GM18502 (cell line): ENCODE results near the gene SDR39U1.

Source experiments
- ATAC-seq: cut with Tn5 transposase; IDR thresholded peaks from one replicate; pipeline ENCODE4 v1.9.1; 2021; ENCODE audit warnings: mild to moderate bottlenecking; ENCODE audit not compliant: unreplicated experiment, poor library complexity

SDR39U1 gene

GRCh38 chr14:24415421-24416253 is 26.9 kb downstream of the SDR39U1 start:
- no peak for ATAC-seq

GRCh38 chr14:24414732-24415420 is 27.7 kb downstream of the SDR39U1 start:
- ATAC-seq: no peak

- no peak for ATAC-seq
Observed at GRCh38 chr14:24414077-24414476, 28.5 kb downstream of the SDR39U1 start.

DNA sequence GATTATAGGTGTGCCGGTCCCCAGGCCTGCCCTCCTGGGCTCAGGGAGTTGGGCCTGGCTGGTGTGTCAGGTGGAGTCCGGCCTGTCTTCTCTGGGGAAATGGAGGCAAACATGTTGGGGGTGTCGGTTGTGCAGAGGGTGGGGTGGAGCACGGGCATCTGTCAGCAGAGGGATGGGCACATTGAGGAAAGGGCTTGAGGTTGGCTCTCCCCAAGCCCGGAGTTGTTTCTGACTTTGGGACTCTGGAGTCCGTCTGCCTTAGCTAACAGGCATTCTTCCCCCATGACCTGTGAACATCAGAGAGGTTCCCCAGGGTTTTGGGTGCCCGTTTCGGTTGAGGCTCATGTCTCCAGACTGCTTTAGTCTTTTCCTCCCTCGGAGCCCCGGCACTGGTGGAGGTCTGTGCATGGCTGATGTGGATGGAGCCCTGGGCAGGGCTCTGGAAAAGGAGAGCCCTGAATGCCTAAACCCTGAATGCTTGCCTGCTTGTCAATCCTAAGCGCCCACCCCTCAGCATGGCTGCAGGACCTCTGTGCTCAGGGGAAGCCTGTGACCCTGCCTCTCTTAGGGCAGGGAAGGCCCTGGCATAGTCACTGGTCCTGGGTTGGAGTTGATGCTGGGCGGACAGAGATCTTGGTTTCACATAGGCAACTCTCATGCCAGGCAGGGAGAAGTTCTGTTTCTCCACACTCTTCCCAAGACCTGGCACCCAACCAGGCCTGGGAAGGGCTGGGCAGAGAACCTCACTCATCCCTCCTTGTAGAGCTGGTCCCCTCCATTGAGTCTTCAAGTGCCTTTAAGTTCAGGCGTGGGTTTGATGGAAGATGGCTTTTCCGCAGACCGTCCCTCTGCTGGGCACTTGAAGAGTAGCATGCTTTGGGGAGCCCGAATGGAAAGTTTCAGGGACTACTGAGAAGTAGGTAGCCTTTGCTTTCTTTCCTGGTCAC is 30.9 kb downstream of the SDR39U1 start:
- peak; percentile 75 for ATAC-seq

- no peak for ATAC-seq
Observed at GRCh38 chr14:24409956-24410355, 32.6 kb downstream of the SDR39U1 start.

GRCh38 chr14:24409192-24409591 is 33.4 kb downstream of the SDR39U1 start:
- ATAC-seq: no peak

GRCh38 chr14:24408764-24409163 is 33.8 kb downstream of the SDR39U1 start:
- ATAC-seq: no peak

GRCh38 chr14:24407608-24408325 is 34.8 kb downstream of the SDR39U1 start:
- no peak for ATAC-seq

GRCh38 chr14:24406416-24406815 is 36.2 kb downstream of the SDR39U1 start:
- ATAC-seq: no peak

- no peak for ATAC-seq
Observed at GRCh38 chr14:24404814-24405213, 37.8 kb downstream of the SDR39U1 start.

GRCh38 chr14:24403294-24403998 is 39.1 kb downstream of the SDR39U1 start:
- ATAC-seq: no peak

DNA sequence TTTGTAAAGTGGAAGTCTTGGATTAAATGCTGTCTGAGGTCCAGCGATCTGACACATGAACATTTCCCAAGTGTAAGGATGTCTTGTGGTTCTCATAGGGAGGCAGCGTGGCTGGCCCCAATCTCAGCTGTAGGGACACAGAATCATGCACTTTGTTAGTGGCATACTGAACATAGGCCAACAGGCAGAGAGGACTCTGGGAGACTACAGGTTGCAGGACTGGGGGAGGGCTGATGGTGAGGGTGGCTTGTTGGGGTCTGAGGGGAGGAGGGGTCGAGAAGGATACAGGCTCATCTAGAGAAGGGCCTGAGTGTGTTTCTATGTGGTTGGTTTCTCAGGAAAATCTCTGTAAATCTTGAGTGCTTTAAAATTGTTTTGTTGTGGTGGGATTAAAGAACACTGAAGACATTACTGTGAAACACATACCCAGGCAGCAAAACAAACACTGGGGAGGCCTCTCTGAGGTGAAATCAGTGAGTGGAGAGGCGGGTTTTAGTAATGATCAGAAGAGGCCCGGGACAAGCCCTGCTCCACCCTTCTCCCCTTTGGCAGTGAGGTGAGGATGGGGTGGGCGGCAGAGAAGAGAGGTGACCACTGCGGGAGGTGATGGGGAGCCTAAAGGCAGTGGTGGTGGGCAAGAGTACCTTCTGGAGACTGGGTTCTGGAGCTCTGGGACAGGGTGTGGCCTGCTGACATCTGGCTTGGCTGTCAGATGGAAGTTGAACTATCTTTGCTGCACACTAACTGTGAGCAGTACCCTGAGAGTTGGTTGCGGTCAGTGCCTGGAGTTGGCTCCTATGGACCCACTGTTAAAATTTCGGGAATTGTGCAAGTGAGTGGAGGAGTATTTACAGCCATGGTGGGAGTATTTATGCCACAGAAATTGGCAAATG is 40.5 kb downstream of the SDR39U1 start:
- no peak for ATAC-seq

- ATAC-seq: no peak
Observed at GRCh38 chr14:24399999-24400718, 42.4 kb downstream of the SDR39U1 start.

DNA sequence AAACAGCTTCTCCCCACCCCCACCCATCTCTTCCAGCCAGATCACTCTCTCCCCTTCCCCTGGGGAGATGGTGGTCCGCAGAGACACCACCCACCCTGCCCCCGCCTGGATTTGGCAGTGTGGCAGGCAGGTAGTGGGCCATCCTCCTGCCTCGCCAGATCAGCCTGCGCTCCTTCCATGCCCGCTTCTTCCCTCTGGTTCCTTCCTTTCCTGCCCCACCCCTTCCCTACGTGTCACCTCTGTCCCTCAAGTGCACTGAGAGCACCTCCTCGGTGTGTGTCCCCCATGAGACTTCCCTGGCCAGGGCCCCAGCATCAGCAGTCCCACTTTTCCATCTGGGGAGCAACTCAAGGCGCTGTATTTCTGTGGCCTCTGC is 43.1 kb downstream of the SDR39U1 start:
- ATAC-seq: no peak

DNA sequence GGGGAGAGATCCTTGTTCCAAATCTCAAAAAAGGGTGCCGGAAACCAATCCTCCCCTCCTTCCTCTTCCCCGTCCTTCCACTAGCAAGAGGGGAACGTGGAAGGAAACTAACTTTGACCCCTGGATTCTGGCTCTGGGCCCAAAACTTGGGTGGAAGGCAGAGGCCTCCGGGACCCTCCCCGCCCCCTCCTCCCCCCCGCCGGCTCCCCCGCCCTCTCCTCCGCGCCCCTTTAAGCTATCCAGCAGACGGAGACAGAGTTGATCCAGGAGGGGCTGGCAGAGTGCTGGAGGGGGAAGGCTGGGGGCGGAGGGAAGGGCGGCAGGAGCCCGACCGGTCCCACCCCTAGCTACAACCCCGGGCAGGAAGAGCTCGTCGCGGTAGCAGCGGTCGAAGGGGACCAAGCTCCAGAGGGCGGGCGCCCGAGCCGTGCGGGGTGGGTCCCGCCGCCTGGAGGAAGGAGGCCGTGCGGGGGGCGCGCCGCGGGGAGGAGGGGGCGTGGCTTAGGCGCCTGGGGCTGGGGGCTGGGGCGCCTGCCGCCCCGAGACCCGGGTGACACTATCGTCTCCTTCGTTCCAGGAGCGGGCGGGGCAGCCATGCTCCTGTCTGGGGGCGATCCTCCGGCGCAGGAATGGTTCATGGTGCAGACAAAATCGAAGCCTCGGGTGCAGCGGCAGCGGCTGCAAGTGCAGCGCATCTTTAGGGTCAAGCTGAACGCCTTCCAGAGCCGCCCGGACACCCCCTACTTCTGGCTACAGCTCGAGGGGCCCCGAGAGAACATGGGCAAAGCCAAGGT is 43.7 kb downstream of the SDR39U1 start, which contains the start of gene NYNRIN:
TSS of gene NYNRIN (plus strand) at position 351 of the 794 bp plus-strand sequence. CDS start at position 595, 244 bp downstream.
- no peak for ATAC-seq

- no peak for ATAC-seq
Observed at GRCh38 chr14:24398293-24398652, 44.3 kb downstream of the SDR39U1 start.
